Urinary bladder (tissue), 4 donors: ENCODE measurements around the gene POFUT2. TPM values are rescaled to one million over a fixed set of nuclear protein-coding genes. Genes with fewer than 3 reads are reported as not detected.

Experiments
- DNase-seq: peaks from one replicate; pipeline ENCODE4 v3.0.0-alpha.2; 2015; ENCODE audit errors: extremely low spot score
- H3K27ac ChIP-seq: one replicate; pipeline ENCODE4 v1.5.1; 2013; ENCODE audit warnings: low read depth, mild to moderate bottlenecking, moderate library complexity
- H3K36me3 ChIP-seq: one replicate; pipeline ENCODE4 v1.6.1; 2013; ENCODE audit warnings: mild to moderate bottlenecking, moderate library complexity; ENCODE audit not compliant: insufficient read depth
- H3K4me1 ChIP-seq: one replicate; pipeline ENCODE4 v1.6.1; 2013; ENCODE audit warnings: mild to moderate bottlenecking, moderate library complexity; ENCODE audit not compliant: insufficient read depth
- H3K4me3 ChIP-seq: one replicate; pipeline ENCODE4 v1.5.1; 2013; ENCODE audit warnings: low read depth, low read length
- WGBS: extraction: QIAGEN DNeasy Blood & Tissue Kit; methylation state at CpG from one replicate; pipeline ENCODE4 v1.1.7; 2013; 5-methylcytosine and 5-hydroxymethylcytosine counted together
- polyA plus RNA-seq: library from polyadenylated mRNA; stranded (reverse); fragments of 200-250 nt; gene quantifications from one replicate; pipeline ENCODE4 v1.2.3, GENCODE V29; 2013
- total RNA-seq: library from RNA; depleted of rRNA; stranded (reverse); fragments of >200 nt; gene quantifications from one replicate; pipeline ENCODE4 v1.2.3, GENCODE V29; 2014
- donor health status: healthy with polysubstance abuse.
- donor health status: healthy.

POFUT2 gene
- total and polyA plus RNA-seq, 2 donors: 26.3 to 36.3 TPM

DNA sequence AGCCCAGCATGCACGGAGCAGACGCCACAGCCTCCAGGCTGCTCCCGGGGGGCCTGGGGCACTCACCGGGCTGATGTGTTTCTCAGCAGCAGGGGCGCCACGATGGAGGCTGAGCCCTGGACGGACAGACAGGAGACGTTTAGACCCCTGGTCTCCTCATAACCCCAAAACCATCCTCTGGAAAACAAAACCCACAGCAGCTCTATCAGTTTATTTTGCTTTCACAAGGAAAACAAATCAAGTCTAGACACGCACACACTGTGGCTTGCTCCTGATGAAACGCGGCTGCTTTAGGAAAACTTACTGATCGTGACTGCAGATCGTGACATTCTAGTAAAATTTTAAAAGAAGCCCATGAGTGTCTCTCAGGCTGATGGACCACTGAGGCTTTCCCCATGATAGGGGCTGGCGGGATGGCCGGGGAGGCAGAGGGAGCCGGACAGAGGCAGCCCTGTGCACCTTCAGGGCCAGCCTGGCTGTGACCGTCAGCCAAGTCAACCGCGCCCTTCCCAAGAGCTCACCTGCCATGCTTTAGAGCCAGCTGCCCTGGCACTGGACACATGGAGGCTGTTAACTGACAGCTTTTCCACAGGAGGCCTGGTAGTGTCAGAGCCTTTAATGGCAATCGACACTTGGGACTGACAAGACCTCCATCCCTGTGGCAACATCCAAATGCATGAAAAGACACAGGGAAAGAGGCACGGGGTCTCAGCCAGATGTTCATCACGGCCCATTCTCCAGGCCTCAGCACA is 5.2 kb downstream of the POFUT2 start:
- Histone ChIP-seq H3K4me1 (no peaks in the 10 kb centered on the region), H3K27ac (no peak overlapping the region), H3K36me3 (peaks cover 3% of the 10 kb centered on the region), H3K4me3 (no peak overlapping the region)
- no peak for DNase-seq
- 92% methylated on average over 22 of the region's 22 CpGs for WGBS

DNA sequence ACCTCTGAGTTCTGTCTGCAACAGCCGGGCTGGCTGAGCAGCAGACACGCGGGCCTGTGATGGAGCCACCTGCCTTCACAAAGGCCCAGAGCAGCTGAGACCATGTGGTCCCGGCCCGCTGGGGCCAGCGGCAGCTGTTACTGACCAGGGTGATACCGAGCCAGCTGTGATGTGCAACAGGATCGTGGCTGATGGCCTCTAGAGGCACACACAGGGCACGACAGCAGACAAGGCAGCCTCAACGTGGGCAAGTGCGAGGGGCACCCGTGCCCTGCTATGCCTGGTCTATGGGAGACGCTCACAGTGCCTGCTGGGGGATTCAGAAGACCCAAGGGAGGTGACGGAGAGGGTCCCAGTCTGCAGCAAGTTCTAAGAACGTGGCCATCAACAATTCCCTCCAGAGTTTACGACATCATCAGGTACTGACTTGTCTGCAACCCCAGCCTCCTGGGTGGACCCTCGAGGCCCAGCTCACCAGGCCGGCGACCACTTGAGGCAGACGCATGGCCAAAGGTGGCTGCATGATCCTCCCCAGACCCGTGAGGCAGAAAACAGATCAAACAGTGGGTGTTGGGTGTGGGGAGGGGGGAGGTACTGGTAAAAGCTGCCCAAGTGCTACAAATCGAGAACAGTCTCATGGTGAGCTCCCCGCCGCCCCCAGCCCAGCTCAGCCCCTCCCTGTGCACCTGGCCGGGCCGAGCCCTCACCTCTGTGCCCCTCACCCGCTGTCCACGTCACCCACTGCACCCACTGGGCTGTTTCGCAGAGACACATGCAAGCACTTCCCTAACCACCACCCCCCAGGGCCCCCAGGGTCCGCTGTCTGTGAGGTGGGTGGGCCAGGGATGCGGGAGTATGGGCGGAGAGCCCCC is 6.0 kb downstream of the POFUT2 start:
- WGBS: 90% methylated on average over 32 of the region's 32 CpGs

DNA sequence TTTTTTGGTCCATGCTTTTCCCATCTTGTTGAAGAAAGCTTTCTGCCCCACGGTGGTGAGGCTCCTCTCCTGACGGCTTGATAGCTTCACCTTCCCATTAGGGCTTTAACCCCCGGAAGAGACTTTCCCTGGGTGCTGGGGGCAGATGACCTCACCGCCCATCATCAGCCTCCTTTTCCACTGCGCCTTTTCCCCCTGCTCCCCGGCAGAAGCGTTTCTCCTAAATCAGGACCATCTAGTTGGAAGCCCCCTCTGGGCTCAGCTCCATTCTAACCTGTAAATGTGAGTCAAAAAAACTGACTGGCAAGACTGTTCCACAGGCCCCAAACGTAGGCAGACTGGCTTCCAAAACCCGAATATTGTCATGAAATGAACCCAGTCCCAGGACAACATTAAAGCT is 6.7 kb downstream of the POFUT2 start:
- no peak overlapping the region for H3K4me3 ChIP-seq
- 90% methylated on average over 9 of the region's 9 CpGs for whole genome bisulfite sequencing
- H3K27ac ChIP-seq: no peak overlapping the region
- no peaks in the 10 kb centered on the region for H3K4me1 ChIP-seq
- no peak for DNase-seq
- H3K36me3 ChIP-seq: peaks cover 3% of the 10 kb centered on the region

More for the DNA sequence above, 6.0 kb downstream of the POFUT2 start:
- Histone ChIP-seq H3K27ac (no peak overlapping the region), H3K4me1 (no peaks in the 10 kb centered on the region), H3K36me3 (peaks cover 3% of the 10 kb centered on the region), H3K4me3 (no peak overlapping the region)
- DNase-seq: no peak

GRCh38 chr21:45280178-45280821 is 7.4 kb downstream of the POFUT2 start:
- no peaks in the 10 kb centered on the region for H3K4me1 ChIP-seq
- H3K4me3 ChIP-seq: no peak overlapping the region
- 94% methylated on average over 28 of the region's 28 CpGs for WGBS
- H3K36me3 ChIP-seq: peaks cover 3% of the 10 kb centered on the region
- DNase-seq: no peak
- H3K27ac ChIP-seq: no peak overlapping the region

GRCh38 chr21:45279446-45280177 is 8.1 kb downstream of the POFUT2 start:
- Histone ChIP-seq H3K36me3 (peaks cover 3% of the 10 kb centered on the region), H3K4me3 (no peak overlapping the region), H3K4me1 (no peaks in the 10 kb centered on the region), H3K27ac (no peak overlapping the region)
- DNase-seq: no peak
- 91% methylated on average over 25 of the region's 25 CpGs for WGBS

- H3K4me1 ChIP-seq: no peaks in the 10 kb centered on the region
- no peak for DNase-seq
- H3K36me3 ChIP-seq: peaks cover 3% of the 10 kb centered on the region
- no peak overlapping the region for H3K4me3 ChIP-seq
- WGBS: 89% methylated on average over 27 of the region's 27 CpGs
- no peak overlapping the region for H3K27ac ChIP-seq
Measured at GRCh38 chr21:45278156-45278911, 9.4 kb downstream of the POFUT2 start.

DNA sequence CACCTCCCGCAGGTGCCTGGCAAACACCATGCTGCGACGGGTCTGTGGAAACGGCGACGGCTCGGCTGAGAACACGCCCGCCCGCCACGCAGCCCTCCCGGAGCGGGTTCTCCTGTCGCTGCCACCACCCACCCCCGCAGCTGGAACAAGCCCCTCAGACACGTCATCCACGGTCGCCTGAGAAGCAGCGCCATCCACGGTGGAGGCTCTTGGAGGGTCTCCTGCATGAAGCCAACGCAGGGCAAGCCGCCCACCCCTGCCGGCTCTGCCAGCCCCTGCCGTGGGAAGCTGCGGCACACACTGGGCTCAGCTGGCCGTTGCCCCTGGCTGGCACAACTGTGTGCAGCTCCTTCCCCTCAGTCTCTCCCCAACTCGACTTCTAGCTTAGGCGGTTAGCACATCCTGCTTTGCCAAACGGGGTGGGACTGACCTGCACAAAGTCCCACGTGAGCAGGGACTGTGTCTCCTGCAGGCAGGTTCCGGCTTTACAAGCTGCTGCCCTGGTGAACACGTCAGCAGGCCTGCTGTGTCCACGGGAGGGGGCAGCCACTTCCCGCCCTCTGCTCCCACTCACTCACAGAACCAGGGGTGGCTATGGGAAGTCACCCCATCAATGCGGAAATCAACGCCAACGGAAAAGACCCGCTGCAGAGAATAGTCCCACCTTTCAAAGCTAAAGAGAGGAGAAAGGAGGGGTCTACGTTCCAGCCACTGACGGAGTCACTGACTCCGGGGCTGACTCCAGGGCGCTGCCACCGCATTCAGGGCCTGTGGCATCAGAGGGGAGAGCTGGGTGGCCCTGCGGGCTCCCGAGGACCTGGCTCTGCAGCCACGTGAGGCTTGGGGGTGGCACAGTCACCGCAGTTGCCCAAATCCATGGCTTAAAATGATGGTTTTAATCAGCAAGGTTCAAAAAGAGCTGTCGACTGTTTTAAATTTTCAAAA is 10.3 kb downstream of the POFUT2 start:
- H3K36me3 ChIP-seq: peaks cover 3% of the 10 kb centered on the region
- no peaks in the 10 kb centered on the region for H3K4me1 ChIP-seq
- WGBS: 93% methylated on average over 48 of the region's 48 CpGs
- DNase-seq: no peak
- no peak overlapping the region for H3K27ac ChIP-seq
- no peak overlapping the region for H3K4me3 ChIP-seq

DNA sequence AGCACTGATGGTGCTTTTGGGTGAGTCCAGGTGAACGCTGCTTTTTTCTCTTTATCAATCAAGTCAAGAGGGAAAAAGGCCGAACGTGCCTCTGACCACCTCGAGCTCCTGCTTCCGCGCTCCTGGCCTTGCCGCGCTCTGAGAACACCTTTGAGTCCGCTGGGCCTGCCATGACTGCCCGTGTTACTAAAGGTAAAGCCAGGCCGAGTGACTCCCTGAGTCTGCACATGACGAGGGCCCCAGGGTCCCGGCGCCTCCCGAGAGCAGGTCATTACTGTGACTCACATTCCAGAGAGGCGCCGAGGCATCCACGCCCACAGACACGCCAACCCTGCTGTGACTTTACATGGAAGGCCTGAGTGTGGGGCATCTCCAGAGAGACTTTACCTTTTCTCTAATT is 11.1 kb downstream of the POFUT2 start:
- DNase-seq: no peak
- Histone ChIP-seq H3K36me3 (peaks cover 3% of the 10 kb centered on the region), H3K4me3 (no peak overlapping the region), H3K27ac (no peak overlapping the region), H3K4me1 (no peaks in the 10 kb centered on the region)
- 95% methylated on average over 19 of the region's 19 CpGs for WGBS

DNA sequence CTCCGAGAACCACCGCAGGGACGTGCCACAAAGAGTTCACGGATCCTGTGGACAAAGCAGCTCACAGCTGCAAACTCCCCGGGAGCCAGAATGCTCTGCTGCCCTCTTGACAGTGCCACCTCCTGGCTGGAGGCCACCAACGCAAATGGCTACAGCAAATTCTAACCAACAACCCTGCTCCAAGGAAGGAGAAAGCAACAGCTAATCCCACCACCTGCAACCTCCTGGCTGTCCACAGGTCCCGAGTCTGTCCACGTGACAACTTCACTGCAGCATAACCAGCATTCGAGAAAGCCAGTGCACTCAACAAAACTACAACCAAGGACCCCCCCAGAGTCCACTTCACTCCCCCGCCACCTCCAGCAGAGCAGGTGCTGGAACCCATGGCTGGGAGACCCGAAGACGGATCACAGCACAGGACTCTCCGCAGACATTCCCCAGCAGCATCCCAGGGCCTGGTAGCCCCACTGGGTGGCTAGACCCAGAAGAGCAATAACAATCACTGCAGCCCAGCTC is 17.3 kb downstream of the POFUT2 start:
- H3K36me3 ChIP-seq: peaks cover 8% of the 10 kb centered on the region
- no peak overlapping the region for H3K27ac ChIP-seq
- DNase-seq: no peak
- WGBS: 98% methylated on average over 13 of the region's 13 CpGs
- H3K4me1 ChIP-seq: no peaks in the 10 kb centered on the region
- H3K4me3 ChIP-seq: no peak overlapping the region

- Histone ChIP-seq H3K4me1 (no peaks in the 10 kb centered on the region), H3K36me3 (peaks cover 13% of the 10 kb centered on the region), H3K4me3 (no peak overlapping the region), H3K27ac (no peak overlapping the region)
- no peak for DNase-seq
- WGBS: 96% methylated on average over 13 of the region's 13 CpGs
Measured at GRCh38 chr21:45269861-45270260, 17.8 kb downstream of the POFUT2 start.

DNA sequence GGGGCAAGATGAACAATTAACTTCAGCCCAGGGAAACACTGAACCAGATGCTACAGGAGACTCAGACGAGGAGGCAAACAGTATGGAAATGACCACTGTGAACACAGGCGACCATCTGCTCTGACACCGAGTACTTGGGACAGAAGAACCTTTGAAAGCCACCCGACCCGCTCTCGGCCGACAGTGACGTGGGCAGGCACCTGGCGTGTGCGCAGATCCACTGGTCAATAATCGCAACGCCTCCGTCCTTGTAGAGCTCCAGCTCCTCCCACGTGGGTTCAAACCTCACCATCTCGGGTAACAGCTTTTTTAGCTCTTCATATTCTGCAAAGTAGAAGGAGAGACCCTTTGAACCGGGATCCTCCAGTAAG is 20.3 kb downstream of the POFUT2 start:
- Histone ChIP-seq H3K27ac (no peak overlapping the region), H3K36me3 (peaks cover 17% of the 10 kb centered on the region), H3K4me1 (no peaks in the 10 kb centered on the region), H3K4me3 (no peak overlapping the region)
- no peak for DNase-seq
- WGBS: 95% methylated on average over 16 of the region's 16 CpGs
